Posterior cingulate gyrus (tissue), 11 donors: ENCODE results near the gene MORF4L2.
A peak's percentile ranks its signal among the peaks of the same experiment; 100 is the strongest.

ENCODE experiments used
- DNase-seq, 10 donors: peaks; one replicate each; pipeline versions ENCODE4 v3.0.0 to v3.0.0-alpha.2; 2020 to 2021; ENCODE audit warnings: mixed read lengths in 3 of 10
- intact Hi-C: fragments of 100-400 bp; cut with DNase I; formaldehyde crosslinking; loops from one replicate; pipeline ENCODE4 v1.15.1; 2023

MORF4L2 gene, protein sequence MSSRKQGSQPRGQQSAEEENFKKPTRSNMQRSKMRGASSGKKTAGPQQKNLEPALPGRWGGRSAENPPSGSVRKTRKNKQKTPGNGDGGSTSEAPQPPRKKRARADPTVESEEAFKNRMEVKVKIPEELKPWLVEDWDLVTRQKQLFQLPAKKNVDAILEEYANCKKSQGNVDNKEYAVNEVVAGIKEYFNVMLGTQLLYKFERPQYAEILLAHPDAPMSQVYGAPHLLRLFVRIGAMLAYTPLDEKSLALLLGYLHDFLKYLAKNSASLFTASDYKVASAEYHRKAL

DNA sequence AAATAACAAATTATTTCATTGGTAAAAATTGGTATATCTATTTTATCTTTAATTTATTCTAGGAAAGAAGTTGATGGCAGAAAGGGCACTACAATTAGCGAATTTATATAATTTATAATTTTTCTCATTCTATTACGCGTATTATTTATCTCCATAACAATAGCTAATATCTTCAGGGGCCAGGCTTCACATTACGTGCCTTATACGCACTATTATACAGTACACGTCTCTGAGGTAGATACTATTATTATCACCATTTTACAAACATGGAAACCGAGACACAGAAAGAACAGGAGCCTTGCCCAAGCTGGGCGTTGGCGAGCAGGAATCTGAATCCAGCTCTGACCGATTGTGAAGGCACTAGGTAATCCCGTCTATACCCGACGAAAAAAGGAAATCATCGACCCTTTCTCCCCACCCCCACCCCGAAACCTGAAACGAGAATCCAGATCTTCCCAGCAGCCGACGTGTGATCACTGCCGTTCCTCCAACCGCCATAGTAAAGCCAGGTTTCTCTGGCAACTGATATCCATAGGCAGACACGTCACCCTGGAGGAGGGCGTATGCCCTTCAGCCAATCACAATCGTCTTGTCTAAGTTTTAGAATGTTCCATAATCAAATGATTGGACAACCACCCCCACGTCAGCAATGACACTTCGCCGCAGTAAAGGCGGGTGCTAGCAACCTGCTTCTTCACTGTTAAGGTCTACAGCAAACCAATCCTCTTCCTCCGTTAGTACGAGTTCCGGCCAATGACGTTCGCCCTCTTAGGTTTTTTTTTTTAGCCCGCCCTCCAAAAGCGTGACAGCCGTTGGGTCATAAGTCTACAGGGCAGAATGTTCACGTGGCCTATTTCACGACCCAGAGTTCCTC lies at the start of gene MORF4L2:
Gene MORF4L2 (minus strand): TSS at position 501 of the 874 bp plus-strand sequence. CDS start 9,672 bp downstream, outside the sequence.
- intact Hi-C loops, result loop anchor here (5.0 kb wide), 3 partner anchors 146 to 471 kb away; partner anchors contain the start of genes RAB9B and SLC25A53
- DNase-seq, result peak; percentile 68 to 98 (median 79)

DNA sequence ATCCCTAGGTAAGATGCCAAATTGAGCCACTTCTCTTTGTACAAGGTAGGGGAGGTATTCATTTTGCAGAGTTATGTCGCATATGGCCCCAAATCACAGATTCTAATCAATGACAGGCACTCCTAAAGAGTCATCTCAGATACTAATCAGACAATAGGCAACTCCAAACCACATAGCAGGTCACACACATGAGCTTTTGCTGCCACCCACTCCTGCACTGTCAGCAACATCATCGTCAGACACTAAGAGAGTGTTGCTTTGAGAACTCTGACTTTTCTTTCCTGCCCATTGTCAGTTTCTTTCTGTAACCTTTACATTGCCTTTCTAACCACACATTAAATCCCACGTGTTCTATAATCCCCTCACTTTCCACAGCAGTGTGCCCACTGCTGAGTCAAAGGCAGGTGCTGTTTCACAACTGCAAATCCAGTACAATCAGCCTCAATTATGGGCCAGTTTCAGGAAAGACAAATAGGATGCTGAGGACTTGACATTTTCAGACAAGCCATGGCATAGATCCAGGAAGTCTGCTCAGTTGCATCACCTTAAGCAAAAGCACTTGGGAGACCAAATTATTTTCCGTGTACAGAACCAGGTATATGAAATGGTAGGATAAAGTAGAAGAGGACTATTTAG lies 47.7 kb upstream of the MORF4L2 start:
- intact Hi-C loops, result no loop called here
- DNase-seq, result no peak

DNA sequence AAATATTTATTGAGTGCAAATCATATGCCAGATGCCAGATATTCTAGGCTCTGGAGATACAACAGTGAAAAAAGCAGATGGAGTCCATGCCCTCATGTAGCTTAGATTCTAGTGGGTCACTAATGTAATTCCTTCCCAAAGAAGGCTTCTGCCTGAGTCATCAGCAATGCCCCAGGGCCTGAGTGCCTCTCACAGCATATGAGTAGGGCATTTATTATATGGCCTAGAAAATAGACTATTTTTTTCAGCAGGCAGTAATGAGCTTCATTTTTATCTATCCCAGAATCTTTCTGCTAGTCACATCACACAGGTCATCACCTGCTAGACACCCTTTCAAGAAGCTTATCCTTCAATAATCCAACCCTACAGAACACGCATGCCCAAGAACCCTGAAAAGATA lies 46.5 kb upstream of the MORF4L2 start:
- DNase-seq, result no peak
- intact Hi-C loops, result no loop called here

DNA sequence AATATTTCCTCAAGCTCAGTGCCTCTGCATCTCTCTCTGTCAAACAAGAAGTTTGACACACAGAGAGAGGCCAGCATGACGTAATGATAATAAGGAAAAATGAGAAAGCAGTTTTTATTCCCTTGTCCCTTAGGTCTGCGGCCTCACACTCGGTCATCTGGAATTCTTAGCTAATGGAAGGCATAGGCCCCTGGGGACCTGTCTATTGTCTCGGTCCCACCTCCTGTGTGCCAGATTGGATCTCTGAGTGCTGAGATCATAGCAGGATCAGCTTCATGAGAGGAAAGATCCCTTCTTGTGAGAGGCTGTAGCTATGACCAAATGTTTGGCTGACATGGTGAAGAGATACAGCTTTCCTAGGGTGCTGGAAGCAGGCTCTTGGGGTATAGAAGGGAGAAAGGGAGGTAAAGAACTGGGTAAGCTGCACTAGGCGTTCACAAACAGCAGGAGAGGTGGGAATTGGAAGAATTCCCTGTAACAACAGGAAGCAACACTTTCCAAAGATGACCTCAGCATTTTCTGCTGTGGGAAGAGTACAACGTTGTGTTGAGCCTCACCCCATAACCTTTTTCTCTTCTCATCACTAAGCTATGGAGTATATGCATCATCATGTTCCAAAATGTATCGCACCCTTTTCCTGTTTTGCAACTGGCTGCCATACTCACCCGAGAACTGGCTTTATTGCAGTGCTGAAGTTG lies 44.4 kb upstream of the MORF4L2 start:
- no peak for DNase-seq
- intact Hi-C loops, result no loop called here

DNA sequence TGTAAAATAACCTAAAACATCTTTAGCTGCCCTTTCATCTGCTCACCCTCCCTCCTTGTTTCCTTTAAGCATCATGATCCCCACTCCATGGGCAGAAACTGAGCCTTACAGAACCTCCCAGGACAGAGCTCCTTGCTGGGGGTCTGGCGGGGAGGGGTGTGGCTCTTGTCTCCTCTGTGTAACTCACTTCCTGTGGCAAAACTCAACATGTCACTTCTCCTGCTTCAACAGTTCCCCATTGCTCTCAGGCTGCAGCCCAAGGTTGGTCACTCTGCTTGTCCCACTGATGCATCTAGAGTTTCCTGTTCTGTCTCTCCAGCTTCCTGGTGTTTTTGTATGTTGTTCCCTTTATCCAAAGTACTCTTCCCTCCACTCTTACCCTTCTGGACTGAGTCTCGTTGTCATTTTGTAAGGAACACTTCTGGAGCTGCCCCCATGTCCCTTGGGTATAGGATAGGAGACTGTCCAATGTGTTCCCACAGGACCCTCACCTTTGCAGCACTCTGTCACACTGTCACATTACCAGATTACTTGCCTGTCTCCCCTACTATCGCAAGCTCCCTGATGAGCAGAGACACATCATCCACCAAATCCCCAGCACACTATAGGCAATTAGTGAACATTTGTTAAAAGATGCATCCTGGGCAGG lies 43.8 kb upstream of the MORF4L2 start:
- no peak for DNase-seq
- intact Hi-C loops, result no loop called here

DNA sequence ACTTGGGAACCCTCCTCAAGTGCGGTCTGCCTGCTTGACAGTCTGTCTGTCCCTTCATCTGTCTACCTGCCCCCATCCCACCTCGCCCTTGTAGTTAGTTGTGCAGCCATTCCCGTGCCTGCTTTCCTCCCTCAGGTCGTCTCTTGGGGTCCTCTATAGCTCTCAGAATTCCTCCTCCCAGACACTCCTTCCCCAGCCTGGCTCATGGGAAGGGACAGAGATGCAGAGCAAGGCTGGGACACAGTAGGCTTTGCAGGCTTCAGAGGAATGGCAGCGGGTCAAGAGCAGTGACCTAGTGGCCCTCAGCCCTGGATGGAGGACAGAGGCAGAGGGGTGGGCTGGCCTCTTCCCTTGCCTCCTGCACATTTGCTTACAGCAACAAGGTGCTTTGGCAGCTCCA lies 42.5 kb upstream of the MORF4L2 start:
- DNase-seq, result no peak
- intact Hi-C loops, result no loop called here

DNA sequence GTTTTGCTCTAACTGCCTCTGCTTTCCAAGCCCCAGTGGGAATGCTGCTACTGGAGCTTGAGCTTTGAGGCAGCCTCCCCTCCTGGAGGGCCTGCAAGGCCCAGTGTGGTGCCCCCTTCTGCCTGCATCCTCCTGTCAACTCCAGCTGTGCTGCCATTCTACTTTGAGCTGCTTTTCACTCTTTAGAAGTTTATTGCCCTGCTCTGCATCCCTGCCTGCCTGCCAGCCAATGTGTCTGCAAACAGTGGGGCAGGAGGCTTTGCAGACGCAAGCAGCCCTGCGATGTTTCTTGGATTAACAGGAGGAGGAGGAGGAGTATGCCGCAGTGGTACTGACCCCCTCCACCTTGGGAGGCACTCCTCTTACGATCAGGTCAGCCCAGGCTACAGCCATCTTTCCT lies 40.6 kb upstream of the MORF4L2 start:
- intact Hi-C loops, result no loop called here
- no peak for DNase-seq

DNA sequence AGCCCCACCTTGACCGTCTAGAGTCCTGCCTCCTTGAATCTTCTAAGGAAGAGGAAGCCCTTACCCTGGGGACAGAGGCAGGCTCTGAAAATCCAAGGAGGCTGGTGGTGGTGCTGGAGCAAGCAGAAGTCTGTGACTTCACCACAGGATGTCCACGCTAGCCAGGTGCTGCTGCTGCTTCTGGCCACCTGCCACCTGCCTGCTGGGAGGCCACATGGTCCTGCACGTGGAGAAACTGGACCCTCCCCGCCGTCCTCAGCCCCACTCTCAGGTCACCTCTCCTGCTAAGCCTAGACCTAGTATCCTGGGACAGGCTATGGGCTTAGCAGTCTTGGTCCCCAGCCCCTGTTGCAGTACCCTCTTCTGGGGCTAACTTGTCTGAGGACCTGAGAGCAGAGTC lies 40.0 kb upstream of the MORF4L2 start:
- intact Hi-C loops, result no loop called here

DNA sequence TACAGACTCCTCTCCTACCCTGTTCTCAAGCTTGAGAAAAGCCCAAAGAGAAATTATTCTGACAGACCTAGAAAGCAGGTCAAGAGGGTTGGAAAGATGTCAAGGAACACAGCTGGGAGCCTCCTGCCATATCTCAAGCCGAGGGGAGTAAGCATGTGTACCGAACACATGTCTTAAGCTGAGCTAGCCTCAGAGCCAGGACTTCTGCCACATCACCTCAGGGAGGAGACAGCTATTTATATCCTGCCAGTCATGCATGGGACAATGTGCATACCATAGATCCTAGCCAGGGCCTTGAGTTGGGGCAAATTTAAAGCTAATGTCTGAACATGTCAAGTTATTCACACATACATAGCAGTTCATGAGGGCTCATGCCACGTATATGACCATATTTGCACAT lies 36.0 kb upstream of the MORF4L2 start:
- no peak for DNase-seq

More for the DNA sequence above, 40.0 kb upstream of the MORF4L2 start:
- peak in 1 of 10 donors; percentile 79 for DNase-seq

DNA sequence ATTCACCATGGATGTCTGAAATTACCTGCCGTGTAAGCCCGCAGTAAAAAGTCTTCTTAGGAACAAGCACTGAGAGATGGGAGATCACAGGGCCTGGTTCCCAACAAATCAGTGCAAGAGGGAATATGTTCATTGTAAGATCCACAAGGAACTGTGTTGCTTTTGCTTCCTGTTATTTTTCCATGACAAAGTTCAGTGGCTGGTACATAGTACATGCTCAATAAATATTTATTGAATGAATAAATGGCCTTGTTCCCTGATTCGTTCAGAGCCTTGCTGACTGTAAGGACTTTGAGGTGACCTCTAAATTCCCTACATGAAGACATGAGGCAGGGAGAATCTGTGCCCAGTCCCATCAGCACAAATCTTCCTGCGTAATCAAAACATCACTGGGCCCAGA lies 31.6 kb upstream of the MORF4L2 start:
- no peak for DNase-seq
- intact Hi-C loops, result no loop called here

More for the DNA sequence above, 36.0 kb upstream of the MORF4L2 start:
- intact Hi-C loops, result no loop called here

DNA sequence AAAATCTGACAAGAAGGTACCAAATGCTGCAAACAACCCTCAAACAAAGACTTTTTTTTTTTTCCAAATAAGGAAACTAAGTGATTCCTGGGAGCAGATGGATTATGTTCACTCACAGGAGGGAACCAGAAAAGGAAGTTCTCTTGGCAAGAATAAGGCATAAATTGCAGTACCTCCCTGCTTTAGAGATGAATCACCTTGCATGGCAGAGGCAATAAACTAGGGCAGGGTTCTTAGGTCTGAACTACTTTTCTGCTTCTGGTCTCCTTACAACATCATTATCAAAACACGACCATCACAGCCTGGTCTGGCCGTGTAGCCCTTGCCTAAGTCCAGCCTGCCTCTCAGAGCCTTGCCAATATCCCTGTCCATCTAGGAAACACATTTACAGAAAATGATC lies 30.5 kb upstream of the MORF4L2 start:
- no peak for DNase-seq
- intact Hi-C loops, result no loop called here

DNA sequence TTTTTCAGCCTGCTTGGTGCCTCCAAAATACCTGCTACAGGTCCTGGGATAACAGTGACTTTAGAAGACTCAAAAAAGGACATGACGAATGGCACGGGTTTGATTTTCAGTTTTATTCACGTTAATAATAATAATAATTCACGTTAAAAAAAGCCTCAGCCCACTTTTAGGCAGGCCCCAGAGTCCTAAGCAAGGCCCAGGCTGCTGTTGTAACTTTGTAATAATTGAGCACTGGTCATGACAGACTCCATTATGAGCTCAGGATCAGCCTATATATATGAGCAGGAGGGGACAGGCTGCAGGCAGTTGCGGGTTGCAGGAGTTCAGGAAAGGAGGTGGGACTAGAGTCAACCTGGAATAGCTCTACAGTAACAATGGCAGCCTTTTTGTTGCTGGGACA lies 24.1 kb upstream of the MORF4L2 start, which contains the start of gene TMEM31:
Gene TMEM31 (plus strand): TSS at position 301 of the 400 bp plus-strand sequence. CDS start 1,350 bp downstream, outside the sequence.
- intact Hi-C loops, result no loop called here
- DNase-seq, result no peak

DNA sequence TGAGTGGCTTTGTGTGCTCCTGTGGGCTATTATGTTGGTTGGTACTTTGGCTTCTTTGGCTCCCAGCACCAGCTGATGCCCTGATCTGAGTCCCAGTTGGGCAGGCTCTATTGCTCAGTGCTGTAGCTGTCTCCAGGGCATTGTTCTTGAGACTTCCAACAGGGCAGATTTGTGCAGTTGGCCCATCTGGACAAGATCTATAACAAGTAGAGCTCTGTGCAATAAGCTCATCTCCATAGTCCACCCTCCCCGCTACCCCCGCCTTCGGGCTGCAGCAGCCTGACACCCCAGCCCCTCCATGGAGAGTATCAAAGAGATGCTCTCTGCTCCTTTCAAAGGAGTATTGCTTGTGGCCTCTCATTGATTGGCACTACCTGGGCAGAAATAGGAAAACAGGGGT lies 18.4 kb upstream of the MORF4L2 start:
- intact Hi-C loops, result loop anchor here (5.0 kb wide), 1 partner anchor 67 kb away; no protein-coding TSS in a partner anchor
- DNase-seq, result peak; percentile 54 to 97 (median 73)

DNA sequence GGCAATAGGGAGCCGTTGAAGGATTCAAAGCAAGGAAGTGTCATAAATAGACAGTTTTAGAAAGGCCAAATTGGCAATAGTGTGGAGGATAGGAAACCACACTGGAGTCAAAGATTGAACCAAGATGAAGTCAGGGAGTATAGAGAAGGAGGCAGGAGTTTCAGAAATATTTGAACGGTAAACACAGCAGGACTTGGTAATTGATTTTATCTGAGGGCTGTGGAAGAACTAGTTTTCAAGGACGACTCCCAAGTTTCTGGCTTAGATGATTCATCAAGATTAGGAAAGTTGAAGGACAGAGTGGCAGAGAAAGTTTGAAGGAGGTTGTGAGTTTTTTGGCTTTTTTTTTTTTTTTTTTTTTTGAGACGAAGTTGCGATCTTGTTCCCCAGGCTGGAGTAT lies 12.7 kb upstream of the MORF4L2 start:
- DNase-seq, result no peak
- intact Hi-C loops, result no loop called here

DNA sequence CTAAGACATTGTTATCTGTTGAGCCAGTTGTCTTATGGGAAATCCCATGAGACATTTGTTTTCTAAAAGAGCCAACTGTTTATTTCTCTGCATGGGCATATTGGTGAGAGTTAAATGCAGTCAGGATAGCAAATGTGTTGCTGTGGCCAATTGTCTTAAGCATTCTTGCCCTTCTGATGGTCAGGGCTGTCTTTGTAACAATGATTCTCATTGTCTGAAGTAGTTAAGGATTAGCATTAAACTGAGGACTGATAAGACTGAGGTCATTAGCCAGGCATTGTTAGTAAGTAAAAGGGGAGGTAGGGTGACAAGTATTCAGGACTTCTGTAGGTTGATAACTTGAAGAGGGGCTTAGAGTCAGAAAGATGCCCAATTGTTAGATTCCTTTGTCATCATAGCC lies 11.2 kb upstream of the MORF4L2 start:
- DNase-seq, result no peak
- intact Hi-C loops, result no loop called here

DNA sequence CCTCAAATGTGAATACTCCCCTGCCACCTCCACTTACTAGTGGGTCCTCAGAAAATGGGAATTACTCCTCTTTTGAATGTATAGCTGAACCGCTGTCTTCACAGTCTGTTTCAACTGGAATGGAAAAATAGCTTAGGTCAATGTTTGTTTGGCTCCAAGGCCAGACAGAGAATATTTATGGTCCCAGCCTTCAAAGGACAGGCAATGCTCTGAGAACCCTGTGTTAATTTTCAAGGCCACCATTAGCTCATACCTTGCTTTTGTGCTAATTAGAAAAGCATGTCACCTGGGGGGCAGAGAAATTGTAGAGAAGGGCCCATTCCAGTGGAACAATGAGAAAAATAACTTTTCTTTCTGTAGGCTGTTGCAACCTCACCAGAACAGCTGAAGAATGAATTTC lies 4.6 kb upstream of the MORF4L2 start:
- no peak for DNase-seq
- intact Hi-C loops, result no loop called here

DNA sequence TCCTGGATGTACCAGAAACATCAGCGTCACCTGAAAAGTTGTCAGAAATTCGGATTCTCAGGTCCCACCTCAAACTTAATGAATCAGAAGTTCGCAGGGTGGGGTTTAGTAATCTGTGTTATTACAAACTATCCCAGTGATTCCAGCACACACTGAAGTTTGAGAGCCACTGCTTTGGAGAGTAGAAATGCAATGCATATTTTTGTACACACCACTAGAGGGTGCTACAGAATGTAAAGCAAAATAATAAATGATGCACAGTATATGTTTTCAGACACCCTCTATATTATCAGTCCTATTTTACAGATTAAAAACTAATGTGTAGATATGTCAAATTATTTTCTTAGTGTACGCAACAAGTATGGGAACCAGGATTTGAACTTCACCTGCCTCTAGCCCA lies 2.4 kb upstream of the MORF4L2 start:
- intact Hi-C loops, result loop anchor here (2.0 to 5.0 kb wide), 5 partner anchors 86 to 468 kb away; partner anchors contain the start of genes RAB9B and SLC25A53
- peak in 1 of 10 donors; percentile 10 for DNase-seq

DNA sequence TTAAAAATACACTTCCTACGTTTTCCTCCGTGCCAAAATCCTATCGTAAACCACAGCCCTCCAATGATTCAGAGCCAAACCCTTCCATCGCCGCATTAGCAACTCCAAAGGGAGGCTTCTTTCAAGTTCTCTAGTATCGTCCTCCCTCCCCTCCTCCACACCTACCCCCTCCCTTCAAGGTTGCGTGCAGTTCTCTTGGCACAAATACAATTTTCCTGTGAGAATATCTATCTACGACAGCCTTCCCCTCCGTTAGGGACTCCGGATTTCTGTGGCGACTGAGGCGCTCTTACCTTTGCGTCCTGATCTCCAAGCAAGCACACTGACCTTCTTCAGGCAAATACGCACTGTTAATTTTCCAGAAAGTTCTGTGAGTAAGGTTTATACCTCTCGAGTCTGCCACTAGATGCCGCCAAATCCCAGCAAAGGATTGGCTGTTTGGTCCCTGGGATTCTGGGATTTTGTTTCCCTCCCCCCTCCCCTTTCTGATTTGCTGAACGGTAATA lies 1.2 kb upstream of the MORF4L2 start:
- DNase-seq, result peak in 8 of 10 donors; percentile 25 to 92 (median 68)
- intact Hi-C loops, result loop anchor here (2.0 to 5.0 kb wide), 5 partner anchors 87 to 470 kb away; partner anchors contain the start of genes RAB9B and SLC25A53

DNA sequence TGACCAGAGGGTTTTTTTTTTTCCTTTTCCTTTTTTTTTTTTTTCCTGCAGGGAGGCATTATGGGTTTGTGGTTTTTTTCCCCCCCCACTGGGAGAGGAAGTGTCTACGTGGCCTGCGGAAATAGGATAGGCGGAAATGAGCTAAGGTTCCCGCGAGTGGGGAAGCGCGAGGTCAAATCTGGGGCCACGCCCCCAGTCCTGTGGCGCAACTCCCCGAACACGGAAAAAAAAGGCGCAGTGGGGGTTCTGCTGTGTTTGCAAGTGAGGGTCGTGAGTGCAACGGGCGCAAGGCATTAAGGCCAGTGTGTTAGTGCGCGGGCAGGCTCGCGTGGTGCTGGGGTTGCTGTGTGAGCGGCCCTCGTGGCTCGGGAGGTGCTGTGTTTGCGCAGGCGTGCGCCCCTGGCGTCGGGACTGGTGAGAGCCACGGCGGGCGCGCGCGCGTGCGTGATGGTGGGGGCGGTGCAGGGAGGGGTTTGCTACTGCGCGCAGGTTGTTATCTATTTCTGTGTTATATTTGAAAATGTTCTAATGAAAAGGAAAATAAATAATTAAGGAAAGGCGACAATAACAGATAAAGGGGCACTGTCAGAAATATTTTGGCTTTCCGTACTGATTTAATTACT lies 685 bp upstream of the MORF4L2 start:
- DNase-seq, result peak; percentile 75 to 97 (median 84)
- intact Hi-C loops, result loop anchor here (5.0 kb wide), 3 partner anchors 145 to 470 kb away; partner anchors contain the start of genes RAB9B and SLC25A53
